Measurements from ENCODE around the gene TOR4A. TPM values are rescaled to one million over a fixed set of nuclear protein-coding genes. Genes with fewer than 3 reads are reported as not detected.
A peak's percentile ranks its signal among the peaks of the same experiment; 100 is the strongest.
"Not testable (repeated sequence)": the region's sequence is repeated elsewhere in the genome, so short reads cannot be mapped to it uniquely, and the experiment has no call there.

TOR4A gene
- total RNA-seq, 2 experiments from 2014 or later = 10.9 to 13.3 TPM

GRCh38 chr9:137234055-137234697 is 43.4 kb upstream of the TOR4A start:
- CTCF ChIA-PET = interaction anchor here (0.9 to 7.1 kb wide), 8 partner anchors 8 to 193 kb away, joined by 3 to 91 read pairs (median 4); partner anchors contain the start of genes ANAPC2, DPP7, NPDC1 and RNF208
- Mint-ChIP-seq H3K27ac (no peak overlapping the region), H3K36me3 (no peaks in the 10 kb centered on the region), H3K9me3 (ENCODE audit: low read depth) (no peaks in the 10 kb centered on the region), H3K4me3 (no peak overlapping the region), H3K27me3 (no peaks in the 10 kb centered on the region), H3K4me1 (peaks cover 11% of the 10 kb centered on the region)
- ATAC-seq (no peak), DNase-seq (no peak)

GRCh38 chr9:137234758-137235423 is 42.6 kb upstream of the TOR4A start:
- no peaks in the 10 kb centered on the region for H3K36me3 Mint-ChIP-seq
- H3K27ac Mint-ChIP-seq = no peak overlapping the region
- CTCF ChIA-PET = interaction anchor here (0.9 to 7.1 kb wide), 8 partner anchors 9 to 192 kb away, joined by 3 to 91 read pairs (median 4); partner anchors contain the start of genes ANAPC2, DPP7, NPDC1 and RNF208
- ATAC-seq (no peak), DNase-seq (no peak)
- H3K4me3 Mint-ChIP-seq = no peak overlapping the region
- peaks cover 12% of the 10 kb centered on the region for H3K4me1 Mint-ChIP-seq
- no peaks in the 10 kb centered on the region for H3K27me3 Mint-ChIP-seq
- no peaks in the 10 kb centered on the region for H3K9me3 Mint-ChIP-seq (ENCODE audit: low read depth)

- H3K9me3 Mint-ChIP-seq (ENCODE audit: low read depth) = no peaks in the 10 kb centered on the region
- H3K36me3 Mint-ChIP-seq = no peaks in the 10 kb centered on the region
- no peak overlapping the region for H3K27ac Mint-ChIP-seq
- no peak overlapping the region for H3K4me3 Mint-ChIP-seq
- ATAC-seq = no peak
- CTCF ChIA-PET = interaction anchor here (0.9 to 7.1 kb wide), 27 partner anchors 10 to 392 kb away, joined by 3 to 110 read pairs (median 6); partner anchors contain the start of genes ANAPC2, CYSRT1, DPP7 and MAN1B1
- DNase-seq = no peak
- H3K27me3 Mint-ChIP-seq = no peaks in the 10 kb centered on the region
- H3K4me1 Mint-ChIP-seq = peaks cover 12% of the 10 kb centered on the region
Observed at GRCh38 chr9:137235424-137236237, 41.9 kb upstream of the TOR4A start.

GRCh38 chr9:137236238-137236935 is 41.1 kb upstream of the TOR4A start:
- Mint-ChIP-seq H3K27me3 (no peaks in the 10 kb centered on the region), H3K4me1 (peaks cover 12% of the 10 kb centered on the region), H3K27ac (no peak overlapping the region), H3K9me3 (ENCODE audit: low read depth) (no peaks in the 10 kb centered on the region), H3K36me3 (peaks cover 4% of the 10 kb centered on the region), H3K4me3 (no peak overlapping the region)
- ATAC-seq (peak; percentile 32), DNase-seq (peak; percentile 93)
- CTCF ChIA-PET = interaction anchor here (0.5 to 7.1 kb wide), 55 partner anchors 11 to 448 kb away, joined by 3 to 110 read pairs (median 5); partner anchors contain the start of genes ANAPC2, CYSRT1, DPP7 and GRIN1

GRCh38 chr9:137236936-137237421 is 40.5 kb upstream of the TOR4A start:
- DNase-seq (peak; percentile 49), ATAC-seq (no peak)
- peaks cover 5% of the 10 kb centered on the region for H3K36me3 Mint-ChIP-seq
- no peak overlapping the region for H3K27ac Mint-ChIP-seq
- no peaks in the 10 kb centered on the region for H3K9me3 Mint-ChIP-seq (ENCODE audit: low read depth)
- H3K27me3 Mint-ChIP-seq = no peaks in the 10 kb centered on the region
- peaks cover 12% of the 10 kb centered on the region for H3K4me1 Mint-ChIP-seq
- CTCF ChIA-PET = interaction anchor here (0.6 to 7.1 kb wide), 52 partner anchors 10 to 449 kb away, joined by 3 to 110 read pairs (median 5); partner anchors contain the start of genes ANAPC2, CYSRT1, DPP7 and GRIN1
- no peak overlapping the region for H3K4me3 Mint-ChIP-seq

GRCh38 chr9:137237759-137238726 is 39.5 kb upstream of the TOR4A start:
- no peak overlapping the region for H3K27ac Mint-ChIP-seq
- H3K9me3 Mint-ChIP-seq (ENCODE audit: low read depth) = no peaks in the 10 kb centered on the region
- ATAC-seq (no peak), DNase-seq (no peak)
- peaks cover 21% of the 10 kb centered on the region for H3K4me1 Mint-ChIP-seq
- no peaks in the 10 kb centered on the region for H3K27me3 Mint-ChIP-seq
- CTCF ChIA-PET = interaction anchor here (0.6 to 7.1 kb wide), 17 partner anchors 9 to 447 kb away, joined by 3 to 110 read pairs (median 6); partner anchors contain the start of genes ANAPC2, CYSRT1, DPP7 and NELFB
- no peak overlapping the region for H3K4me3 Mint-ChIP-seq
- H3K36me3 Mint-ChIP-seq = peaks cover 15% of the 10 kb centered on the region

GRCh38 chr9:137239541-137240200 is 37.9 kb upstream of the TOR4A start:
- H3K36me3 Mint-ChIP-seq = peaks cover 21% of the 10 kb centered on the region
- H3K27ac Mint-ChIP-seq = peak overlapping the region; percentile 69
- CTCF ChIA-PET = interaction anchor here (0.6 to 7.1 kb wide), 20 partner anchors 10 to 440 kb away, joined by 3 to 110 read pairs (median 6); partner anchors contain the start of genes ANAPC2, CYSRT1, DPP7 and MAN1B1
- peaks cover 31% of the 10 kb centered on the region for H3K4me1 Mint-ChIP-seq
- H3K27me3 Mint-ChIP-seq; H3K9me3 Mint-ChIP-seq (ENCODE audit: low read depth); DNase-seq; ATAC-seq: not testable (repeated sequence)
- H3K4me3 Mint-ChIP-seq = peak overlapping the region; percentile 74

- H3K4me3 Mint-ChIP-seq = peak overlapping the region; percentile 74
- no peak for DNase-seq
- H3K27me3 Mint-ChIP-seq = no peaks in the 10 kb centered on the region
- H3K36me3 Mint-ChIP-seq = peaks cover 21% of the 10 kb centered on the region
- H3K4me1 Mint-ChIP-seq = peaks cover 31% of the 10 kb centered on the region
- H3K27ac Mint-ChIP-seq = peak overlapping the region; percentile 70
- H3K9me3 Mint-ChIP-seq (ENCODE audit: low read depth) = no peaks in the 10 kb centered on the region
- CTCF ChIA-PET = interaction anchor here (0.6 to 7.1 kb wide), 24 partner anchors 10 to 511 kb away, joined by 3 to 110 read pairs (median 5); partner anchors contain the start of genes ANAPC2, CYSRT1, DPP7 and MAN1B1
- ATAC-seq = peak; percentile 22
Observed at GRCh38 chr9:137240318-137240840, 37.1 kb upstream of the TOR4A start.

- Mint-ChIP-seq H3K4me3 (peak within 1 kb of the TSS; percentile 82), H3K4me1 (peaks cover 31% of the 10 kb centered on the region), H3K27ac (peak within 1 kb of the TSS; percentile 90), H3K9me3 (ENCODE audit: low read depth) (no peaks in the 10 kb centered on the region), H3K36me3 (peaks cover 21% of the 10 kb centered on the region), H3K27me3 (no peaks in the 10 kb centered on the region)
- CTCF ChIA-PET = interaction anchor here (0.6 to 7.1 kb wide), 23 partner anchors 11 to 511 kb away, joined by 3 to 110 read pairs (median 5); partner anchors contain the start of genes ANAPC2, CYSRT1, DPP7 and MAN1B1
- ATAC-seq = peak; percentile 75
- DNase-seq = peak; percentile 99
Observed at GRCh38 chr9:137240841-137241489, 36.6 kb upstream of the TOR4A start, which contains the start of gene TUBB4B. TSS of gene TUBB4B (plus strand) at chr9:137241287. CDS start at chr9:137241361, 74 bp downstream.

- CTCF ChIA-PET = interaction anchor here (0.9 to 6.1 kb wide), 11 partner anchors 13 to 441 kb away, joined by 3 to 110 read pairs (median 8); partner anchors contain the start of genes CYSRT1, NDOR1, NELFB and RNF208
- Mint-ChIP-seq H3K27ac (peak overlapping the region; percentile 56), H3K9me3 (ENCODE audit: low read depth) (no peaks in the 10 kb centered on the region), H3K27me3 (no peaks in the 10 kb centered on the region), H3K4me3 (peak overlapping the region; percentile 82), H3K4me1 (peaks cover 31% of the 10 kb centered on the region), H3K36me3 (peaks cover 21% of the 10 kb centered on the region)
- DNase-seq (peak; percentile 81), ATAC-seq (peak; percentile 18)
Observed at GRCh38 chr9:137241490-137242268, 35.8 kb upstream of the TOR4A start.
